Small intestine (tissue), 7 donors: Measurements from ENCODE around the gene RBM19. TPM values are rescaled to one million over a fixed set of nuclear protein-coding genes. Genes with fewer than 3 reads are reported as not detected.
A peak's percentile ranks its signal among the peaks of the same experiment; 100 is the strongest.

Experiments used
- DNase-seq, 2 donors: peaks; one replicate each; pipeline versions ENCODE4 v3.0.0 to v3.0.0-alpha.2; 2013
- FAIRE-seq: peaks from 2 replicates; lab custom pipeline; 2012; peaks lifted over from hg19 to GRCh38; lab: Jason Lieb, UNC
- H3K27ac ChIP-seq, 3 donors: one replicate each; pipeline ENCODE4 v1.5.1; 2013; ENCODE audit warnings: low read length in 2 of 3, mild to moderate bottlenecking in 2 of 3, control low read depth in 1 of 3, inconsistent platforms in 1 of 3, low read depth in 1 of 3, moderate library complexity in 1 of 3
- H3K27me3 ChIP-seq, 3 donors: one replicate each; pipeline ENCODE4 v1.6.1; 2013; ENCODE audit warnings: low read length in 3 of 3, inconsistent platforms in 1 of 3; ENCODE audit not compliant: control insufficient read depth in 3 of 3, insufficient read depth in 3 of 3
- H3K36me3 ChIP-seq, 3 donors: one replicate each; pipeline ENCODE4 v1.6.1; 2013; ENCODE audit warnings: low read length in 3 of 3, inconsistent platforms in 1 of 3, low read depth in 1 of 3, mild to moderate bottlenecking in 1 of 3, moderate library complexity in 1 of 3; ENCODE audit not compliant: control insufficient read depth in 3 of 3, insufficient read depth in 2 of 3
- H3K4me1 ChIP-seq, 3 donors: one replicate each; pipeline ENCODE4 v1.6.1; 2013; ENCODE audit warnings: low read length in 2 of 3, inconsistent platforms in 1 of 3, low read depth in 1 of 3, mild to moderate bottlenecking in 1 of 3, moderate library complexity in 1 of 3; ENCODE audit not compliant: control insufficient read depth in 3 of 3, insufficient read depth in 2 of 3
- H3K4me3 ChIP-seq, 3 donors: one replicate each; pipeline ENCODE4 v1.5.1; 2013; ENCODE audit warnings: low read length in 3 of 3, control low read depth in 1 of 3, inconsistent platforms in 1 of 3, low read depth in 1 of 3, mild to moderate bottlenecking in 1 of 3, moderate library complexity in 1 of 3
- H3K9me3 ChIP-seq, 2 donors: one replicate each; pipeline ENCODE4 v1.6.1; 2013; ENCODE audit warnings: low read depth in 1 of 2, low read length in 1 of 2; ENCODE audit not compliant: control insufficient read depth in 2 of 2, insufficient read depth in 1 of 2
- WGBS, 3 donors: extraction: QIAGEN DNeasy Blood & Tissue Kit; methylation state at CpG; one replicate each; pipeline ENCODE4 v1.1.7; 2013; 5-methylcytosine and 5-hydroxymethylcytosine counted together
- polyA plus RNA-seq, 4 donors: library from polyadenylated mRNA; stranded (reverse) in 3 of 4; unstranded in 1 of 4; fragments of 200-250 nt in 3 of 4; fragments of 120-200 nt in 1 of 4; gene quantifications; one replicate each; pipeline versions ENCODE4 v1.2.1 to v1.2.3, GENCODE V29; 2013
- donor health status: healthy with polysubstance abuse.
- donor health status: control.
- donor health status: control.
- donor health status: Bipolar disorder and iron deficiency.
- donor health status: healthy.

Gene RBM19
- polyA plus RNA-seq, 4 donors: 10.0 to 23.5 (median 14.6) TPM

DNA sequence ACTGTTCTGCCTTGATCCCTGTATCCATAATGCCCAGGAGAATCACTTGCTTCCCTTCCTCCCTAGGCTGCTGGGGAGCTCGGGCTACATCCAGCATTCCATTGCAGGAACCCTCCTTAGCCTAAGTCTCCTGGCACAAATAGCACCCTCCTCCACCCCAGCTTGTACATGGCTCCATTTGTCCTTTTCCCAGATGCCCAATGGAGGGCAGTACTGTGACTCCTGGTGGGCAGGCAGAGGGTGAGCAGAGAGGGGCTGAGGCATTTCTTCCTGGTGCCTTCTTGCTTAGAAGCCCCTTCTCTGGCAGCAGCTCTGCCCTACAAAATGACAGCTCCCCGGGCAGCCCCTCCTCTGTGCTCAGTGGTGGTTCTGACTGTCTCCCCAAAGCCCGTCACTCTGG is 86.5 kb downstream of the RBM19 start:
- Histone ChIP-seq H3K4me3 (no peak overlapping the region), H3K27ac (no peak overlapping the region), H3K4me1 (no peaks in the 10 kb centered on the region), H3K36me3 (peaks cover 0 to 23% (median 0%) of the 10 kb centered on the region in 3 donors), H3K9me3 (peaks cover 0 to 5% of the 10 kb centered on the region in 2 donors), H3K27me3 (no peaks in the 10 kb centered on the region)
- FAIRE-seq (no peak), DNase-seq (no peak)
- 96 to 100% (median 96%) methylated on average over 3 of the region's 3 CpGs for WGBS, 3 donors

DNA sequence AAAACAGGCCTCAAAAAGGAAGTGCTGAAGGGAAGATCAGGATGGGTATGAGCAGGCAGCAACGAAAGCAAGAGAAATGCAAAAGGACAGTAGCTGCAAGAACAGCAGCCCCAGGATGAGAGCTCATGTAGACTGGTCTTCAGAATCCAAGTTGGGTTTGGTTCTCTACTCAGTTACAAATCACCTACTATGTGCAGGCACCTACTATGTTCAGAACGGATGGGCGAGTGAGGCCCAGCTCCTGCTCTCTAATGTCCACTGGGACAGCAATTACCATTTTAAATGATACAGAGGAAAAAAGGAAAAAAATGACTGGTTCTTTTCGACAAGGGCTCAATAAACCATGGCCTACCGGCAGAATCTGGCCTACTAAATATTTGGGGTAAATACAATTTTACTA is 88.5 kb downstream of the RBM19 start:
- peaks cover 0 to 21% (median 0%) of the 10 kb centered on the region in 3 donors for H3K36me3 ChIP-seq
- no peaks in the 10 kb centered on the region for H3K27me3 ChIP-seq
- DNase-seq: no peak
- no peaks in the 10 kb centered on the region for H3K9me3 ChIP-seq
- no peaks in the 10 kb centered on the region for H3K4me1 ChIP-seq
- WGBS, 3 donors: 95 to 99% (median 97%) methylated on average over 5 of the region's 5 CpGs
- no peak overlapping the region for H3K4me3 ChIP-seq
- no peak for FAIRE-seq
- no peak overlapping the region for H3K27ac ChIP-seq

DNA sequence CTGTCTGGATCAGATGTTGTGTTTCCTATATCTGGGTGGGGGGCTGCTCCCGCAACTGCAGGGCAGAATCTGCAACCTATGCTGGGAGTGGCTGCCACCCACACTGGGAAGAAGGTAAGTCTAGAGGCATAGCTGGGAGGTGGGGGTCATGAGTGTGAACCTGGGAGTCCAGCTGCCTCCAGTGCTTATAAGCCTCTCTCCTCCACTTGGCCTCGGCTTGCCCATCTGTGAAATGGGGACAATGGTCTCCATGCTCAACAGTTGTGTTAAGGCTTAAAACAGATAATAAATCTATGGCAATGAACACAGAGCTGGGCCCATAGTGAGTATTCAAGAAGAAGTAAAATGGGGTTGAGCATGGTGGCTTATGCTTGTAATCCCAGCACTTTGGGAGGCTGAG is 90.0 kb downstream of the RBM19 start:
- WGBS, 3 donors: 94 to 100% (median 100%) methylated on average over 2 of the region's 2 CpGs
- H3K27ac ChIP-seq: peak overlapping the region in 1 of 3 donors; percentile 71

DNA sequence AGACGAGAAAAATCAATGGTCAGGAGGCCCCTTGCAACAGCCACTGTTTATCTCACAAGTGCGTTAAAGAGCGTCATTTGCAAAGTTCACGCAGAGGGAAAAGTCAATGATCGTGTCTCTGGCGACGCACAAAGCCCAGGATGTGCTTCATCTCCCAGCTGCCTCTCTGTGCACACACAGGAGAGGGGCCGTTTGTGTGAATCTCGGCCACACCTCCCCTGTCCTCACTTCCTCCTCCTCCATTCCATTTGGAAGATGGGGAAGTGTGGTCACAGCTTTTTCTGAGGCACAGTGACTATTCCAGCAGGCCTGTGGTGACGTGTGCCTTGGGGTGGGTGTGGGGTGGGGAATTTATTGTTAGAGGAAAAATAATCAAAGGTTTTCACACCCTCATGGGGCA is 90.4 kb downstream of the RBM19 start:
- Histone ChIP-seq H3K4me3 (no peak overlapping the region), H3K27me3 (no peaks in the 10 kb centered on the region), H3K4me1 (no peaks in the 10 kb centered on the region), H3K9me3 (no peaks in the 10 kb centered on the region), H3K27ac (peak overlapping the region in 1 of 3 donors; percentile 43), H3K36me3 (peaks cover 0 to 19% (median 0%) of the 10 kb centered on the region in 3 donors)
- DNase-seq (peak in 1 of 2 donors; percentile 17), FAIRE-seq (no peak)
- WGBS, 3 donors: 73 to 84% (median 80%) methylated on average over 10 of the region's 10 CpGs

More for the DNA sequence above, 90.0 kb downstream of the RBM19 start:
- H3K4me1 ChIP-seq: no peaks in the 10 kb centered on the region
- FAIRE-seq: no peak
- no peak for DNase-seq
- peaks cover 0 to 21% (median 0%) of the 10 kb centered on the region in 3 donors for H3K36me3 ChIP-seq
- no peaks in the 10 kb centered on the region for H3K27me3 ChIP-seq
- H3K9me3 ChIP-seq: no peaks in the 10 kb centered on the region
- H3K4me3 ChIP-seq: no peak overlapping the region

DNA sequence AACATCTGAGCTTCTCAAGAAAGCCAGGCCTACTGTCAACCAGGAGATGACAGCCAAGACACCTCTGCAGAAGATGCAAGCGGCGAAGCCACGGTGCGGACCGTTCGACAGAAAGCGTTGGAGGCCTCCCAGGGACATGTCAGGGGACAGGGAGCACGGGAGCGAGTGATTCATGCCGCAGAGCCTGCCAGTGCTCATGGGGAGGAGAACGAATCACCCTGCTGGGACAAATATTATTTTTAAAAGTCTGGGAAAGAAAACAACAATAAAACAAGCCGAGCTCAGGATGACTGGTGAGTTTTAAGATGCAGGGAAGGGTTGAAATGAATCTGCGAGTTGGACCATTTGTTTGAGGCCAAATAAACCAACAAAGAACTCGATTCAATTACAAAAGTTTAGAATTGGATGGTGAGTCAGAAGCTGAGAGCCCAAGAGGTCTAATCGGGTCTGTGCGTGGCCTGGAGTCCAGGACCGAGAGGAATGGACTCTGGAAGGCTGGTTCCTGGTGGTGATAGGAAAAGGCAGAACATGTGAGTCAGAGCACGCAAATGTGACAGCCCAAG is 91.0 kb downstream of the RBM19 start:
- FAIRE-seq: no peak
- peaks cover 0 to 21% (median 0%) of the 10 kb centered on the region in 3 donors for H3K36me3 ChIP-seq
- H3K9me3 ChIP-seq: no peaks in the 10 kb centered on the region
- no peaks in the 10 kb centered on the region for H3K27me3 ChIP-seq
- DNase-seq: no peak
- 83 to 94% (median 91%) methylated on average over 18 of the region's 18 CpGs for WGBS, 3 donors
- no peaks in the 10 kb centered on the region for H3K4me1 ChIP-seq
- no peak overlapping the region for H3K4me3 ChIP-seq
- H3K27ac ChIP-seq: peak overlapping the region in 1 of 3 donors; percentile 43

DNA sequence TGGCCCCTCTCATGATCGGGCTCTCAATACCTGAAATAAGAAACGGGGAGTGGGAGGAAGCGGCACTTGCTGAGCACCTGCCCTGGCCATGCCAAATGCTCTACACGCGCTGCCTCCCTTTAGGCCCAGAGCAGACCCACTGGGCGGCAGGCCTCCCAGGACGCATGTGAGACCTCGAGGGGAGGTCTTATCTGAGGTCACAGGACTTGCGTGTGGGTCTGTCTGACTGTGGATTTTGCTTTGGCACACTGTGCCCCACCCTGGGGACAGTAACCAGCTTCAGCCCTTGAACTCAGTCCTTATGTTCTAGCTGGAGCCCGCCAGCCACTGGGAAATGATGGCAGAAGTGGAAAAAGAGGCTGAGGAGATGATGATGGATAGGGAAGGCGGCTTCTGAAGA is 91.8 kb downstream of the RBM19 start:
- WGBS, 3 donors: 93 to 97% (median 96%) methylated on average over 11 of the region's 11 CpGs
- Histone ChIP-seq H3K4me3 (no peak overlapping the region), H3K27me3 (no peaks in the 10 kb centered on the region), H3K36me3 (peaks cover 0 to 19% (median 0%) of the 10 kb centered on the region in 3 donors), H3K4me1 (no peaks in the 10 kb centered on the region), H3K9me3 (no peaks in the 10 kb centered on the region), H3K27ac (no peak overlapping the region)
- FAIRE-seq: no peak
- no peak for DNase-seq

- no peak for DNase-seq
Measured at GRCh38 chr12:113873740-113874139, 92.4 kb downstream of the RBM19 start.

GRCh38 chr12:113870890-113871289 is 95.2 kb downstream of the RBM19 start:
- H3K27me3 ChIP-seq: no peaks in the 10 kb centered on the region
- no peaks in the 10 kb centered on the region for H3K4me1 ChIP-seq
- no peak overlapping the region for H3K4me3 ChIP-seq
- H3K27ac ChIP-seq: no peak overlapping the region
- no peaks in the 10 kb centered on the region for H3K9me3 ChIP-seq
- WGBS, 3 donors: 76 to 97% (median 86%) methylated on average over 2 of the region's 2 CpGs
- DNase-seq (no peak), FAIRE-seq (no peak)
- H3K36me3 ChIP-seq: peaks cover 0 to 15% (median 0%) of the 10 kb centered on the region in 3 donors

More at GRCh38 chr12:113873740-113874139, 92.4 kb downstream of the RBM19 start:
- FAIRE-seq: no peak
- H3K27ac ChIP-seq: no peak overlapping the region
- no peaks in the 10 kb centered on the region for H3K4me1 ChIP-seq
- H3K27me3 ChIP-seq: no peaks in the 10 kb centered on the region
- H3K9me3 ChIP-seq: no peaks in the 10 kb centered on the region
- peaks cover 0 to 19% (median 0%) of the 10 kb centered on the region in 3 donors for H3K36me3 ChIP-seq
- no peak overlapping the region for H3K4me3 ChIP-seq
- 89 to 91% (median 91%) methylated on average over 8 of the region's 8 CpGs for WGBS, 3 donors

GRCh38 chr12:113870035-113870434 is 96.1 kb downstream of the RBM19 start:
- FAIRE-seq: no peak

More at GRCh38 chr12:113870035-113870434, 96.1 kb downstream of the RBM19 start:
- H3K27ac ChIP-seq: no peak overlapping the region
- no peaks in the 10 kb centered on the region for H3K27me3 ChIP-seq
- H3K36me3 ChIP-seq: peaks cover 0 to 13% (median 0%) of the 10 kb centered on the region in 3 donors
- H3K4me3 ChIP-seq: no peak overlapping the region
- no peaks in the 10 kb centered on the region for H3K4me1 ChIP-seq
- 88 to 96% (median 91%) methylated on average over 8 of the region's 8 CpGs for WGBS, 3 donors
- no peaks in the 10 kb centered on the region for H3K9me3 ChIP-seq
- DNase-seq: no peak
